Embryonic facial prominence (tissue), 1 donor: Measurements from ENCODE around the gene SALL1.

Source experiments
- DNase-seq: peaks from one replicate; pipeline ENCODE4 v3.0.0-alpha.2; 2016; ENCODE audit errors: extremely low spot score

SALL1 gene

DNA sequence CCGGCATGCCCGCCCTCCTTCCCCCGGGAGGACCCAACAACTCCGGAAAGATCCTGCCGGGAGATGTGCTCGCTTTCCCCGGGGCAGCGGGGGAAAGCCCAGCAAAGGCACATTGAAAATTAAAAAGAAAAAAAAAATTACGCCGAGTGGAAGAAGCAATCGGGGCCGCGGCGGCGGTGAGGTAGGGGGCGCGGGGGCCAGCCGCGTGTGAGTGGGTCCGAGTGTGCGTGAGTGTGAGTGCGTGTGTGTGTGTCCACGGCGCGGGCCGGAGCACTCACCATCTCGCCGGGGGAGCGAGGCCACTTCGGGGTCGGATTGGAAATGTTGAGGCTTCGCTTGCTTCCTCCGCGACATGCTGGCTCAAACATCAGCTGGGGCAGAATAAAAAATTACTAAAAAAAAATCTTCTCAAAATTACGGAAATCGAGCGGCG lies at the start of gene SALL1:
TSS of gene SALL1 (minus strand) at position 383 of the 433 bp plus-strand sequence. CDS start at position 354, 29 bp downstream.
- no peak for DNase-seq

DNA sequence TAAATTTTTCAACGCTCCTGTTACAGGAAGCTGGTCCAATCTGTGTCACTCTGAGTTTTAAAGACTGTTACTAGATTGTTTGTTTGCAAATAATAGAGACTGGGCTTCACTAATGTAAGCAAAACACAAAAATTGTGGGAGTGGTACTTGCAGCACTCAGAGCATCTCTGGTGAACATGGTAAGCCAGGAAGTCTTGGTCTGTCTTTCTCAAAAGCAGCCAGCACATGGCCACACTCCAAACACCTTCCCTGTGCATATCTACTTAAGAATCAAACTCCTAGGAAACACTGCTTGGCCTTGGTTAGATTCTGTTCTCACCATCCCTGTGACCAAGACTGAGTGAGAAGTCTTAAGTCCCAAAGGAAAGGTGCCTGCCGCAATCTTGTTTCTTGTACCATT lies 49.7 kb upstream of the SALL1 start:
- DNase-seq, result no peak

DNA sequence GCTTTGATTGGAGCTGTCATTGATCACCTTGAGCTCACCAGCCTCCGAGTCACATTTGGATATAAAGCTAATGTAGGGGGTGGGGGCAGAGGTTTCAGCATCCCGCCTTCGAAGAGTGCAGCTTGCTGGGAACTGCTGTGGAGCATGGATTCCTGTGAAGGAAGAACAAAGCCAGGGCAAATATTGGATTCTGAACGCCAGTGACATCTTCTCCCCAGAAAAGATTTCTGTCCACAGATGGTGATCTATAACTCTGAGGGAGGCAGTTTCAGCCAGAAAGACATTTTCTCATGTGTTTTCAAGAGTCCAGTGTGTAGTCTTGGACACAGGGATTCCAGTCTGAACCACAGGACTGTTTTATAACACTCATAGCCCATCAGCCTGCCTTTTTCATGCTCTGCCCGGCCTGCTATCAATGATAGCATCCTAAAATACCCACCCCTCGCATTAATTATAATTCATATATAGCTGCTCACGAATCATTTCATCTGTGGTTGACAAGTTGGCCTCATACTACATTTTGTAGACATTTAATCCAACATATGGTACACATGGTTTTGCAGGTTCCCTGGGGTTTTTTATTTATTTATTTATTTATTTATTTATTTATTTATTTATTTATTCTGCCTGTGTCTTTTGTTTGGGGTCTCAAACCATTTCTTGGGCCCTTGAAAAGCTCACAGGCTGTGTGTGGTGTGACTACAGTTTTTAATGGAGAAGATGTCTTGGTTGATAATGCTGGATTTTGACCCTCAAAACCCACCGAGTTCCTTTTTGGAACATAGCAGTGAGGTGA lies 47.1 kb upstream of the SALL1 start:
- no peak for DNase-seq

DNA sequence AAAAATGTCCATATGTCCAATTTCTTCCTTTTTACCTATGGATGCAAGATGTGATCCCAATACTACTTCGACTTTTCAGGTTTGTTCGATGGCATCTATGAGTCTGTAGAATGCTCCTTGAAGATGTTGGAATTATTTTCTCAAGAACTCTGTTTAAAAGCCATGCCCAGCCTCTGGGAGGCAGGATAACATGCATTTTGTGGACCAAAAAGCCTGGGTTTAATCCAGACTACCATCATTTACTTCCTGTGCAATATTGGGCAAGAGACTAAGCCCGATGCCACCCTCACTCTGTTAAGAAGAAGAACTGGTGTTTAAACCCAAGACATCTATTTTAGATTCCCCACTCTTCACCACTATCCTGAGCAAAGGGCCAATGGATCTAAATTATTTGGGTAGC lies 42.8 kb upstream of the SALL1 start:
- no peak for DNase-seq

DNA sequence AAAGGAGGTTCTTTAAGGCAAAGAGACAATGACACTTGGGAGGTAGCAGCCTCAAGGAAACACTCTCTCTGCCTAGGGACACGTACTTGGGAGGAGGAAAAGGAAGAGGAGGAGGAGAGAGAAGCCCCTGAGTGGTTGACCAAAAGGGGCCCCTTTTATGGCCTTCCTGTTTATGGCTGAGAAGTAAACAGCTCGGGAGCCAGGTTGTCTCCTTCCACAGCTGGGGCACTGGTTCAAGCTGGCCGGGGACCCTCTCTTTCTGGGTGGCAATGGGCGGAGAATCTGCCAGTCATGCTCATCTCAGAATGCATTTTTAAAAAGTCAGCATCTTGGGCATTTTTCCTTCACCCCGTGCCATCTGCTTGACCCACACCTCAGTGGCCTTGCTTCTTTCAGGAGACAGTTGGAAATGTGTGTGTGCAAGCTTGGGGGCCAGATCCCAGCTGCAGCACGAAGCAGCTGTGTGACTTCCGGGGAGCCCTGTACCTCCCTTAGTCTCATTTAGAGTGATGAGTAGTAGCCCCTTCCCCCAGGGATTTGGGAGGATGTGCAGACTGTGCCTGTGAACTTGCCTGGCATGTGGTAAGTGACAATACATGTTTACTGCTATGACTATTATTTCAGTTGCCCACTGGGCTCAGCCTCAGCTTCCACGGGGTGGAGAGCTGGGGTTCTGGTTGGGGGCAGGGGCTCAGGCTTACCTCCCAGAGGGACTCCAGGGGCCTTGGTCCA lies 33.8 kb upstream of the SALL1 start:
- no peak for DNase-seq

GRCh38 chr16:51181503-51181811 lies 30.4 kb upstream of the SALL1 start:
- DNase-seq, result no peak

GRCh38 chr16:51180719-51181502 lies 29.8 kb upstream of the SALL1 start:
- DNase-seq, result no peak

GRCh38 chr16:51175081-51175480 lies 24.0 kb upstream of the SALL1 start:
- no peak for DNase-seq

DNA sequence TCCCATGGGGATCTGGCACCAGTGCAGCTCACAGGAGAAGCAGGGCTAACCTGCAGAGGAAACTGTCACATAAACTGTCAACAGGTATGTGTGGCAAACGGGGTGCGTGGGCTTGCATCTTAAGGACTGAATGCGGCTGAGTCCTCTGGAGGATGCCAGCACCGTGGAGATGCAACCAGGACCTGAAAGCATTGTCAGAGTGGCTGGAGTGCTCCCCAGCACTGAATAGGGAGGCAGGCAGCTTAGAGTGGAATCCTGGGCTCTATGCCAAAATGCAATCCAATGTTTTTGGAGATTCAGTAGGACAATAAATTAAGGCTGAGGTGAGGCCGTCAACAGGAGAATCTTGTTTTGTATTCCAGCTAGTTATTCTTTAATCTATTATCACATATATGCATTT lies 21.3 kb upstream of the SALL1 start:
- DNase-seq, result no peak

DNA sequence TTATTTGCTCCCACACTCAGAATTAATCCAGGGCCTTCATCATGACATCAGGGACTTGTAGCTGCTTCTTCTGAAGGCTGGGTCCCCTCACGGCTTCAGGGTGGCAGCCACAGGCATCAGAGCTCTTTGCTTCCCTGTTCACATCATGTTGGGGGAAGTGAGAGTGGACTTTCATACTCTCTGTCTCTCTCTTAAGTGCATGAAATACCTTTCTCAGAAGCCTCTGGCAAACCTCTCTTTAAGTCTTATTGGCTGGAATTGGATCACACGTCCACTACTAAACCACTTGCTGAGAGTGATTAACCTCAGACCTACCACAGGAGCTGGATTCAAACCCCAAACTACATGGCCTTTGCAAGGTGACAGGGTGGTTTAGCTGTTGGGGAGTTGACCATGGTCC lies 17.7 kb upstream of the SALL1 start:
- DNase-seq, result no peak

- no peak for DNase-seq
Observed at GRCh38 chr16:51167170-51167895, 16.3 kb upstream of the SALL1 start.

DNA sequence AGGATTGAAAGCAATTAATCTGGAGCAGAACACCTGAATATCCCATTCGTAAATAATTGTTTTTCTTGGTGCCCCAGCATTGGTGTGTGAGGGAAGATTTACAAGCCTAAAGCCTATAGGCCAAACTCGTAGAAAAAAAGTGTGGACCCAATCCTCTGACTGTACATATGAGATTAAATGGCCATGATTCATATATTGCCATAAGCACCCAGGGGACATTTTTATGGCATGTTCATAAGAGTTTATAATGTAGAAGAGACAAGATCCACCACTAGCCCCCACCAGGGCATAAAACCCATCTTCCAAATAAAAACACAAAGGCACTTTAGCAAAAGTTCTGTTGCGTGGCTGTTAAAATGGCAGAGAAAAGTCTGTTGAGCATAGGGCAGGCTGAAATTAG lies 15.5 kb upstream of the SALL1 start:
- DNase-seq, result no peak

DNA sequence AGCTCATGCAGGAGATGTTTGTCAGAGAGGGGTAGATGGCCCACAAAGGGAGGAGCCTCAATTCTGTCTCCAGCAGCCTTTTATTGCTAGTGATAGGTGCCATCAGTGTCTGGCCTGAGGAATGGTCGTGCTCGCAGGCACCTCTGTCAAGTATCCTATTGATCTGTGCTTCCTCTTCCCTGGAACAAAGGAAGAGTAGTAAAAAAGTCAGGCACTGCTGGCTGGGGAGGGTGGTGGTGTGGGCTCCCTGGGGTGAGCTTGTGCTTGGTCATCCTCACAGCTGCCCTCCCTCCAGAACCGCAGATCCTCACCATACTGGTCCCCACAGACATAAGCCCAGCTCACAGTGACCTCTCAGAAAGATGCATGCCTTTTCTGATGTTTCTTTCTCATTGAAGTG lies 15.0 kb upstream of the SALL1 start:
- DNase-seq, result no peak

DNA sequence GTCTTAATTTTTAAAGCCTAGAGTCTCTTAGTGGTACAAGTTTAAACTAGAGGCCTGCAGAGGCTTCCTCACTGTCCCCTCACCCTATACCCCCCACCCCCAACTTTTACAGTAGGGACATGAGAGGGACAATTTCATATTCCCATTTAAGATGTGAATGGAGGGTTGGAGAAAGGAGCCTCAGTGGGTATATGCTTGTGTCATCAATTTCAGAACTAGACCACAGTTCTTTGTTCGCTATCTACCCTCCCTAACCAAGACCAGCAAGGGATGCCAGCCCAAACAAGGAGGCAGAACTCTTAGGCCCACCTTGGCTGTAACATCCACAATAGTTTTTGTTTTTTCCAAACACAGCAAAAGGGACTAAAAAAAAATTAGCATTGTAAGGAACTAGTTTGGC lies 14.0 kb upstream of the SALL1 start:
- no peak for DNase-seq

GRCh38 chr16:51164574-51164973 lies 13.5 kb upstream of the SALL1 start:
- no peak for DNase-seq

- no peak for DNase-seq
Observed at GRCh38 chr16:51163894-51164566, 13.0 kb upstream of the SALL1 start.

- DNase-seq, result no peak
Observed at GRCh38 chr16:51163366-51163765, 12.3 kb upstream of the SALL1 start.

- DNase-seq, result no peak
Observed at GRCh38 chr16:51161440-51162195, 10.5 kb upstream of the SALL1 start.

GRCh38 chr16:51159865-51160264 lies 8.8 kb upstream of the SALL1 start:
- DNase-seq, result no peak

GRCh38 chr16:51159296-51159695 lies 8.2 kb upstream of the SALL1 start:
- DNase-seq, result no peak

GRCh38 chr16:51157698-51158097 lies 6.6 kb upstream of the SALL1 start:
- no peak for DNase-seq
